HTERT RPE-1 (cell line): Measurements from ENCODE around the gene MRC2.
"Not testable (repeated sequence)": the region's sequence is repeated elsewhere in the genome, so short reads cannot be mapped to it uniquely, and the experiment has no call there.

Source experiments
- in situ Hi-C: fragments of 300-500 bp; cut with MboI; formaldehyde crosslinking; loops from 4 replicates; pipeline ENCODE4 v1.14.3; 2020; ENCODE audit warnings: low sequenced_read_pairs

Gene MRC2

DNA sequence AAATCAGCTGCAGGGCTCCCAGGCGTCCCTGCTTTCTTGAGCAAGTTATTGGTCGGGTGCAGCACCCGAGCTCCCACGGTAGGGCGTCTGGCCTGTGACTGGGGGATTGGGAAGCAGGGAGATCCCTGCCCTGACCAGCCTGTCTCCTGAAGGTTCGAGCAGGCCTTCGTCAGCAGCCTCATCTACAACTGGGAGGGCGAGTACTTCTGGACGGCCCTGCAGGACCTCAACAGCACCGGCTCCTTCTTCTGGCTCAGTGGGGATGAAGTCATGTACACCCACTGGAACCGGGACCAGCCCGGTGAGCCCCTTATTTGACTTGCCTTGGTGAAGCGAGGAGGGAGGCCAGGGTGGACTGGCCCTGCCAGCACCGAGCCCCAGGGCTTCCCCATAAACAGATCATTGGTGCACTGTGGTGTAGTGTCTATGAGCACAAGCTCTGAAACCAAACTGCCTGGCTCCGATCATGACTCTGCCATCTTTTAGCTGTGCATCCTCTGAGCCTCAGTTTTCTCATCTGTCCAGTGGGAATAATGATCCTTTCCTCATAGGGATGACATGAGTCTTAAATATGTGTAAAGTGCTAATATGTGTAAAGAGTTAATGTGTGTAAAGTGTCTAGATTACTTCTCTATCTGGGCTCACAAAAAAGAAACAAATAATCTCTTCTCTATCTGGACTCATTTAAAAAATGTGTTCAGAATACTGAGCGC, 48.9 kb downstream of the MRC2 start:
- in situ Hi-C loops = no loop called here

GRCh38 chr17:62676952-62677596, 49.6 kb downstream of the MRC2 start:
- in situ Hi-C loops = no loop called here

GRCh38 chr17:62678214-62678919, 50.9 kb downstream of the MRC2 start:
- in situ Hi-C loops = no loop called here

DNA sequence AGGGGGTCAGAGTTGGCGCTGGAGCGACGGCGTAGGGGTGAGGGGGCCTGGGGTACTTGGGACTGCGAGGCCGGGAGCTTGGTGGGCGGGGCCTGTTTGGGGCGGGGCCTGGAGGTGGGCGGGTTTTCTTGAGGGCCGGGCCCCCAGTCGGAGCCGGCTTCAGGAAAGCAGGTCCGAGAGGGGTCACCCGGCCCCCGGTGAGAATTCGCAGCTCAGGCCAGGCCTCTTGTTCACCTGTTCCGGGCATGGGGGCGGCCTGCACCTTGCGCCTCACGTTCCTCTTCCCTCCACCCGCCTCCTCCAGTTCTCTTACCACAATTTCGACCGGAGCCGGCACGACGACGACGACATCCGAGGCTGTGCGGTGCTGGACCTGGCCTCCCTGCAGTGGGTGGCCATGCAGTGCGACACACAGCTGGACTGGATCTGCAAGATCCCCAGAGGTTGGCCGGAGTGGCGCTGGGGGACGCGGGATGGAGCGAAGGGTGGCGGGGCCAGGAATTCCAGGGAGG, 52.5 kb downstream of the MRC2 start:
- in situ Hi-C loops = no loop called here

DNA sequence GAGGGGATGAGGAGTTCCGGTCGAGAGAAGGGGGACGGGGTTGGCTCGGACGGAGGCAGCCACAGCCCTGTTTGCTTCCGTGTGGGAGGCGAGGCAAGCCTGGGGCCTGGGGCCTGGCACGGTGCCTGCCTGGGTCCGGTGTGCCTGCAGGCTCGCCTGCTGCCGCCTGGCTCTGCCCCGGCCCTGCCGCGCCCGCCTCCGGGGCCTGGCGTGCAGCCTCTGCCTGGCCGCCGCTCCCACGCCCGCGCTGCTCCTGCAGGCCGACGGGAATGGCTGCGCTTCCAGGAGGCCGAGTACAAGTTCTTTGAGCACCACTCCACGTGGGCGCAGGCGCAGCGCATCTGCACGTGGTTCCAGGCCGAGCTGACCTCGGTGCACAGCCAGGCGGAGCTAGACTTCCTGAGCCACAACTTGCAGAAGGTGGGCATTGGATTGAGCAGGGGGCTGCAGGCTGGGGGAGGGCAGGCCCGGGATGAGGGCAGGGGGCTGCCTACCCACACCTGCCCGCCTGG, 53.1 kb downstream of the MRC2 start:
- in situ Hi-C loops = no loop called here

- in situ Hi-C loops = no loop called here
These were observed 53.8 kb downstream of the MRC2 start for GRCh38 chr17:62681061-62681938.

- in situ Hi-C loops = no loop called here
These were observed 54.5 kb downstream of the MRC2 start for GRCh38 chr17:62681939-62682381.

DNA sequence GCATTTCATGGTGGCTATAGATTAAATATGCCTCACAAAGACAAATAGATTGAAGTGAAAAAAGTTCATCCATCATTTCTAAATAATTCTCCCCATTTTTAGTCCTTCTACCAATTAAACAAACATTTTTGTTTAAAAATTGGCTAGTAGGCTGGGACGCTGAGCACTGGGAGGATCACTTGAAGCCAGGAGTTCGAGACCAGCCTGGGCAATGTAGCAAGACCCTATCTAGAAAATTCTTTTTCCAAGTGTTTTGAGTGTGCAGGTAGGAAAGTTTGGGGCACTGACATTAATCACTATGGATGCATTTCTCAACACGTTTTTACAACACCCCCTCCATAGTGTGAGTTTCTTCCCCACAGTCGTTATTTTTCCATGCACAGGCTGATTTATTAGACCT, 56.7 kb downstream of the MRC2 start:
- in situ Hi-C loops = no loop called here

DNA sequence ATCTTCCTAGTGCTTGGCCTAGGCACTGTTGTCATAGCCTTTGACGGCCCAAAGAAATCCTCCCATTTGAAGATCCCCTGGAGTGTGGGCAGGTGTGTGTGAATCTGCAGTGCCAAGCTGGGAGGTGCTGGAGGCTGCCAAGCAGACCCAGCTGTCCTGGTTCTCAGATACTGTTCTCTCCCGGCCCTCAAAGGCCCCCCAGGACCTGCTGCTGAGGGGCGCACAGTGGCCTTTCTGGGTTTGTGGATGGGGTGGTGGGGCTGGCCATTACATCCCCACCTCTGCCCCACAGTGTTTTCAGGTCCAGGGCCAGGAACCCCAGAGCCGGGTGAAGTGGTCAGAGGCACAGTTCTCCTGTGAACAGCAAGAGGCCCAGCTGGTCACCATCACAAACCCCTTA, 60.5 kb downstream of the MRC2 start:
- in situ Hi-C loops = no loop called here

DNA sequence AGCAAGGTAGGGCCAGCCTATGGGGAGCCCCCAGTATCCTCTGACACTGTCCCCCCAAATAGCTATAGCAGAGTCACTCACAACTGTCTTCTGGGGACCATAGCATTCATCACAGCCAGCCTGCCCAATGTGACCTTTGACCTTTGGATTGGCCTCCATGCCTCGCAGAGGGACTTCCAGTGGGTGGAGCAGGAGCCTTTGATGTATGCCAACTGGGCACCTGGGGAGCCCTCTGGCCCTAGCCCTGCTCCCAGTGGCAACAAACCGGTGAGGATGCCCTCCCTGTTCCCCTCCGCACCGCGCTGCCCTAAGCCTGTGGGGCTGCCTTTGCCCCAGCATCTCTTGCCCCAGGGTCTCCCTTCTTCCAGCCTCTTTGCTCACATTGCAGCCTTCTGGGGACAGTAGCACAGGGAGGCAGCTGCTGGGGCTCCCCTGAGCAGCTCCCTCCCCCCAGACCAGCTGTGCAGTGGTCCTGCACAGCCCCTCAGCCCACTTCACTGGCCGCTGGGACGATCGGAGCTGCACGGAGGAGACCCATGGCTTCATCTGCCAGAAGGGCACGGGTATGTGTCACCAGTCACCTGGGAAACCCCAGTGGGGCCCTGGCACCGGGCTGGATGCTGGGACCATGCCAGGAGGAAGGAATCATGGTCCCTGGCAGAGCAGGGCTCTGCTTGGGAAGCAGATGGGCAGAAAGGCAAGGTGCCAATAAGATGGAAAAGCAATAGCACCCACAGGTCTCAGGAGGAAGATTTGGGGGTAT, 61.1 kb downstream of the MRC2 start:
- in situ Hi-C loops = no loop called here

DNA sequence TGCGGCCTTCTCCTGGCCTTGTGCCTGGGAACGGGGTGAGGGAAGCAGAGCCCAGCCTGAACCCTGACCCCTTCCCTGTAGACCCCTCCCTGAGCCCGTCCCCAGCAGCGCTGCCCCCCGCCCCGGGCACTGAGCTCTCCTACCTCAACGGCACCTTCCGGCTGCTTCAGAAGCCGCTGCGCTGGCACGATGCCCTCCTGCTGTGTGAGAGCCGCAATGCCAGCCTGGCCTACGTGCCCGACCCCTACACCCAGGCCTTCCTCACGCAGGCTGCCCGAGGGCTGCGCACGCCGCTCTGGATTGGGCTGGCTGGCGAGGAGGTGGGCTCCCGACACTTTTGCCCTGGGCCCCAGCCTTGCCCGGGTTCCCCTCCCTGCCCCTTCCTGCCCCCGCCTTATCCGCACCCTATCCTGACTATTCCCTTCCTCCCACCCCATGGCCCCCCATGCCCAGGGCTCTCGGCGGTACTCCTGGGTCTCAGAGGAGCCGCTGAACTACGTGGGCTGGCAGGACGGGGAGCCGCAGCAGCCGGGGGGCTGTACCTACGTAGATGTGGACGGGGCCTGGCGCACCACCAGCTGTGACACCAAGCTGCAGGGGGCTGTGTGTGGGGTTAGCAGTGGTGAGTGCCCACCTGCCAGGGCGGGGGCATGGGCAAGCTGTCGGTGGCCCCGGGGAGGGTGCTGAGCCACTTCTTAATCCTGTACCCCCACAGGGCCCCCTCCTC, 62.1 kb downstream of the MRC2 start:
- in situ Hi-C loops = no loop called here

DNA sequence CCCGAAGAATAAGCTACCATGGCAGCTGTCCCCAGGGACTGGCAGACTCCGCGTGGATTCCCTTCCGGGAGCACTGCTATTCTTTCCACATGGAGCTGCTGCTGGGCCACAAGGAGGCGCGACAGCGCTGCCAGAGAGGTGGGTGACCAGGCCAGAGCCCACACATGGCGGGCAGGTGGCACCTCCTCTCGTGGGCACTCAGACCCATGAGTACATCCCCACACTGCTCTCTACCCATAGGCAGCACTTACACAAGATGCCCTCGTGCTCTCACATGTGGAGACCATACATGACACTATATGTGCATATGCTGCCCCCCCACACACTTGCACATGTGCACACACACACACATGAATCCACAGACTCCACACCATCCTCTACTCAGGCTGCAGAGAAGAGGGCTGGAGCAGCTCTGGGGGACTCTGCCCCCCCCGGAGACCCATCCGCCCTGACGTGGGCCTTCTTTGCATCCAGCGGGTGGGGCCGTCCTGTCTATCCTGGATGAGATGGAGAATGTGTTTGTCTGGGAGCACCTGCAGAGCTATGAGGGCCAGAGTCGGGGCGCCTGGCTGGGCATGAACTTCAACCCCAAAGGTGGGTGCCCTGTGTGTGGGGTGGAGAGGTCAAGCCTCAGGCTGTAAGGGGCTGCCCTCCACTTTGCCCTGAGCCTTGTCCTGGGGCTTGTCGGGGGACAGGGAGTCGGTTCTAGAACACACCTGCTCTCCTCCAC, 62.9 kb downstream of the MRC2 start:
- in situ Hi-C loops = no loop called here

DNA sequence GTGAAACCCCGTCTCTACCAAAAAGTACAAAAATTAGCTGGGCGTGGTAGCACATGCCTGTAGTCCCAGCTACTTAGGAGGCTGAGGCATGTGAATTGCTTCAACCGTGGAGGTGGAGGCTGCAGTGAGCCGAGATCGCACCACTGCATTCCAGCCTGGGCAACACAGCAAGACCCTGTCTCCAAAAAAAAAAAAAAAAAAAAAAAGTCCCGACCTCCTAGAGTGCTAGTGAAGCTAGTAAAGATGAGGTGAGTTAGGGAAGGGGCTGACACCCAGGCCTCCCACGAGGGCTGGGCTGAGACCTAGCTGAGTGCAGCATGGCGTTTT, 64.1 kb downstream of the MRC2 start:
- in situ Hi-C loops = not testable (repeated sequence)

DNA sequence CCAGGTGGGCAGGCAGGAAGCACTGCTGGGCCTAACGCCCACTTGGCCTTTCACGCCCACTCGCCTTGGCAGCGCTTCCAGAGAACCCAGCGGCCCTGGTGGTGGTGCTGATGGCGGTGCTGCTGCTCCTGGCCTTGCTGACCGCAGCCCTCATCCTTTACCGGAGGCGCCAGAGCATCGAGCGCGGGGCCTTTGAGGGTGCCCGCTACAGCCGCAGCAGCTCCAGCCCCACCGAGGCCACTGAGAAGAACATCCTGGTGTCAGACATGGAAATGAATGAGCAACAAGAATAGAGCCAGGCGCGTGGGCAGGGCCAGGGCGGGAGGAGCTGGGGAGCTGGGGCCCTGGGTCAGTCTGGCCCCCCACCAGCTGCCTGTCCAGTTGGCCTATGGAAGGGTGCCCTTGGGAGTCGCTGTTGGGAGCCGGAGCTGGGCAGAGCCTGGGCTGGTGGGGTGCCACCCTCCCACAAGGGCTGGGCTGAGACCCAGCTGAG, 64.7 kb downstream of the MRC2 start:
- in situ Hi-C loops = no loop called here

DNA sequence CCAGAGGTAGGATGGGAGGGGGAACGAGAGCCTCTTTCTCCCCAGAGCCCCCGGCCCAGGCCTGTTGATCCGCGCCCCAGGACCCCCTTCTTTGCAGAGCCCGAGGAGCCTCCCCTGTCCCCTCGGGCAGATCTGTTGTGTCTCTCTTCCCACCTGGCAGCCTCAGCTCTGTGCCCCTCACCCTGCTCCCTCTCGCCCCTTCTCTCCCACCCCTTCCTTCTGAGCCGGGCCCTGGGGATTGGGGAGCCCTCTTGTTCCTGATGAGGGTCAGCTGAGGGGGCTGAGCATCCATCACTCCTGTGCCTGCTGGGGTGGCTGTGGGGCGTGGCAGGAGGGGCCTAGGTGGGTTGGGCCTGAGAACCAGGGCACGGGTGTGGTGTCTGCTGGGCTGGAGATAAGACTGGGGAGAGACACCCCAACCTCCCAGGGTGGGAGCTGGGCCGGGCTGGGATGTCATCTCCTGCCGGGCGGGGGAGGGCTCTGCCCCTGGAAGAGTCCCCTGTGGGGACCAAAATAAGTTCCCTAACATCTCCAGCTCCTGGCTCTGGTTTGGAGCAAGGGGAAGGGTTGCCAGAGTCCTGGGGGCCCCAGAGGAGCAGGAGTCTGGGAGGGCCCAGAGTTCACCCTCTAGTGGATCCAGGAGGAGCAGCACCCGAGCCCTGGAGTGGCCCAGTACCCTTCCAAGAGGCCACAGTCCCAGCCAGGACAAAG, 65.4 kb downstream of the MRC2 start:
- in situ Hi-C loops = no loop called here

DNA sequence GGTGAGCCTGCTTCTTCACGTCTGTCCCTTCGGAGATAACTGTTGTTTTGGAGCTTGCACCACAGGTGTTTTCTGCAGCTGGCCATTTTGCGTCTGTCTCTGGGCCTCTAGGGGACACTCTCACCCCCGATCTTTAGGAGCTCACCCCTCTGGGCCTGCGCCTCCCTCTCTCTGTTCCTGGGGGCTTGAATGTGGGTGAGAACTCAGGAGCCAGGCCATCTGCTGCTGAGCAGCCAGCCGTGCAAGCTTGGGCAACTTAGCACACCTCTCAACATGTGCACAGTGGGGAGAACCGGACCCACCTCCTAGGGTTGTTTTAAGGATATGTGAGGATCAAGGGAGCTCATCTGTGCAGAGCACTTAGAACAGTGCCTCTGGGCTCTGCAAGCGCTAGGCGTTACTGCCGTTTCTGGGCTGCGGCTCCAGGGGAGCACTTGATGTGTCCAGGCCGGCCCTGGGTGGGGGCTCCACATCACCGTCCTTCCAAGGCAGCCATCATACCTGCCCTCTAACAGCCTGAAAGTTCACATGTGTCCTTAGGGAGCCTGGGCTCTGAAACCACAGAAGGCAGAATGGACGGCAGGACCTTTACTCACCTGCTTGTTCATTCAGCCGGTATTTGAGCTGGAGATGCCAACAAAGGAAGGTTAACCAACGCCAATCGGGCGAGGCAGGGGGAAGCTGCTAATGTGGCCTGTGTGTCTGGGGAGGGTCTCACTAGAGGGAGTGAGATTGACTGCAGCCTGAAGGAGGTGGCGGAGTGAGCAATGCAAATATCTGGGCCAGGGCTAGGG, 66.3 kb downstream of the MRC2 start:
- in situ Hi-C loops = no loop called here

GRCh38 chr17:62695093-62695738, 67.7 kb downstream of the MRC2 start:
- in situ Hi-C loops = not testable (repeated sequence)
